ENCODE measurements around the gene SMG6. TPM values are rescaled to one million over a fixed set of nuclear protein-coding genes. Genes with fewer than 3 reads are reported as not detected.

Gene SMG6
- total and polyA plus RNA-seq, 2 of the 8 experiments (the other 6 are each of a cell fraction or from before 2014, with no cell fraction given) = 18.5 to 25.2 TPM

DNA sequence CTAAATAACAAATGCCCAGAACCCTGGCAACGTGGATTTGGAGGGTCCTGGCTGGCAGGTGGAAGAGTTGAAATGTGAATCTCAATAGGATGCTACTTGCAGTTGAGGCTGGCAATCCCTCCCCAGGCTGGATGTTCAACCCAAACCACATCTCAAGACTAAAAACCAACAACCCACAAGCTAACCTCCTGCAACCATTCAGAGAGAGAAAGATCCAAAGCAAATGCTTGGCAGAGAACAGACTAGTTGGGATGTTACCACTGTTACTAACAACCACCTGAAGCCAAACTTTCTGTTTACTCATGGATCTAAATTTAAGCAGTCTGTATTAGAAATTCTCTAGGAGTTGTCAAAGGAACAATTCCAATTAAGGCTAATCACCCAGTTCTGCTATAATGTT is 27.9 kb downstream of the SMG6 start (continued):
- TF ChIP-seq GTF2F1 (IDR thresholded peaks at IDR 0.05; ENCODE audit: borderline replicate concordance, low read depth, low read length) (no peak), POLR2A (IDR thresholded peaks at IDR 0.05; ENCODE audit: control extremely low read depth in 1 of 2, low read depth in 2 of 2, low read length in 2 of 2) (no peak), NRF1 (IDR thresholded peaks at IDR 0.05; ENCODE audit: low read depth, low read length) (no peak)
